ENCODE results near the gene MPPED1. TPM values are rescaled to one million over a fixed set of nuclear protein-coding genes. Genes with fewer than 3 reads are reported as not detected.

MPPED1 gene
- total RNA-seq, 4 donors from 2014 or later, result not detected

GRCh38 chr22:43446037-43446803 is 34.4 kb downstream of the MPPED1 start:
- Histone ChIP-seq H3K9me3 (no peaks in the 10 kb centered on the region), H3K36me3 (no peaks in the 10 kb centered on the region), H3K4me3 (no peak overlapping the region), H3K27me3 (peaks cover 0 to 38% (median 0%) of the 10 kb centered on the region in 4 donors), H3K27ac (no peak overlapping the region), H3K4me1 (no peaks in the 10 kb centered on the region)
- 56 to 63% methylated on average over 9 to 10 of the region's 10 CpGs for WGBS, 2 donors
- DNase-seq, result no peak
- intact Hi-C loops (cut with DNase I), result no loop called here
- no peak for TF ChIP-seq CTCF (IDR thresholded peaks at IDR 0.05)
- no peak for TF ChIP-seq POLR2A (IDR thresholded peaks at IDR 0.05)

- DNase-seq, result no peak
Observed at GRCh38 chr22:43446916-43447315, 35.1 kb downstream of the MPPED1 start.

GRCh38 chr22:43447380-43447779 is 35.6 kb downstream of the MPPED1 start:
- DNase-seq, result no peak
- TF ChIP-seq CTCF (IDR thresholded peaks at IDR 0.05) (no peak), POLR2A (IDR thresholded peaks at IDR 0.05) (no peak)
- 30 to 36% methylated on average over 9 to 10 of the region's 10 CpGs for WGBS, 2 donors
- Histone ChIP-seq H3K4me1 (no peaks in the 10 kb centered on the region), H3K27me3 (peaks cover 0 to 38% (median 0%) of the 10 kb centered on the region in 4 donors), H3K4me3 (no peak overlapping the region), H3K36me3 (no peaks in the 10 kb centered on the region), H3K27ac (no peak overlapping the region), H3K9me3 (no peaks in the 10 kb centered on the region)
- intact Hi-C loops (cut with DNase I), result no loop called here

More at GRCh38 chr22:43446916-43447315, 35.1 kb downstream of the MPPED1 start:
- intact Hi-C loops (cut with DNase I), result no loop called here
- Histone ChIP-seq H3K27me3 (peaks cover 0 to 38% (median 0%) of the 10 kb centered on the region in 4 donors), H3K36me3 (no peaks in the 10 kb centered on the region), H3K27ac (no peak overlapping the region), H3K4me3 (no peak overlapping the region), H3K4me1 (no peaks in the 10 kb centered on the region), H3K9me3 (no peaks in the 10 kb centered on the region)
- TF ChIP-seq POLR2A (IDR thresholded peaks at IDR 0.05) (no peak), CTCF (IDR thresholded peaks at IDR 0.05) (no peak)
- WGBS, 2 donors, result 8 to 16% methylated on average over 6 to 8 of the region's 8 CpGs

- no peak overlapping the region for H3K27ac ChIP-seq
- H3K27me3 ChIP-seq, result peaks cover 0 to 42% (median 0%) of the 10 kb centered on the region in 4 donors
- TF ChIP-seq CTCF (IDR thresholded peaks at IDR 0.05), result no peak
- TF ChIP-seq POLR2A (IDR thresholded peaks at IDR 0.05), result no peak
- no peaks in the 10 kb centered on the region for H3K4me1 ChIP-seq
- no peak overlapping the region for H3K4me3 ChIP-seq
- DNase-seq, result no peak
- WGBS, 2 donors, result 13 to 81% methylated on average over 1 to 3 of the region's 3 CpGs
- no peaks in the 10 kb centered on the region for H3K9me3 ChIP-seq
- intact Hi-C loops (cut with DNase I), result no loop called here
- no peaks in the 10 kb centered on the region for H3K36me3 ChIP-seq
Observed at GRCh38 chr22:43448048-43448447, 36.2 kb downstream of the MPPED1 start.

- Histone ChIP-seq H3K27me3 (peaks cover 0 to 54% (median 0%) of the 10 kb centered on the region in 4 donors), H3K4me1 (no peaks in the 10 kb centered on the region), H3K4me3 (no peak overlapping the region), H3K9me3 (no peaks in the 10 kb centered on the region), H3K36me3 (no peaks in the 10 kb centered on the region), H3K27ac (no peak overlapping the region)
- intact Hi-C loops (cut with DNase I), result no loop called here
- DNase-seq, result no peak
- TF ChIP-seq CTCF (IDR thresholded peaks at IDR 0.05), result no peak
- no peak for TF ChIP-seq POLR2A (IDR thresholded peaks at IDR 0.05)
- 53 to 65% methylated on average over 3 to 9 of the region's 16 CpGs for WGBS, 2 donors
Observed at GRCh38 chr22:43449205-43449830, 37.5 kb downstream of the MPPED1 start.

Data from esophagus squamous epithelium (tissue), 5 donors.